GDM1 (cell line): ENCODE data around the gene CCR4.
"Not testable (repeated sequence)": the region's sequence is repeated elsewhere in the genome, so short reads cannot be mapped to it uniquely, and the experiment has no call there.

Experiments used
- DNase-seq: peaks from one replicate; lab custom pipeline; 2025; lab: John Stamatoyannopoulos, UW

The CCR4 gene

GRCh38 chr3:32952369-32953077, 1.1 kb downstream of the CCR4 start:
- no peak for DNase-seq

- no peak for DNase-seq
Observed at GRCh38 chr3:32954506-32954905, 3.1 kb downstream of the CCR4 start.

DNA sequence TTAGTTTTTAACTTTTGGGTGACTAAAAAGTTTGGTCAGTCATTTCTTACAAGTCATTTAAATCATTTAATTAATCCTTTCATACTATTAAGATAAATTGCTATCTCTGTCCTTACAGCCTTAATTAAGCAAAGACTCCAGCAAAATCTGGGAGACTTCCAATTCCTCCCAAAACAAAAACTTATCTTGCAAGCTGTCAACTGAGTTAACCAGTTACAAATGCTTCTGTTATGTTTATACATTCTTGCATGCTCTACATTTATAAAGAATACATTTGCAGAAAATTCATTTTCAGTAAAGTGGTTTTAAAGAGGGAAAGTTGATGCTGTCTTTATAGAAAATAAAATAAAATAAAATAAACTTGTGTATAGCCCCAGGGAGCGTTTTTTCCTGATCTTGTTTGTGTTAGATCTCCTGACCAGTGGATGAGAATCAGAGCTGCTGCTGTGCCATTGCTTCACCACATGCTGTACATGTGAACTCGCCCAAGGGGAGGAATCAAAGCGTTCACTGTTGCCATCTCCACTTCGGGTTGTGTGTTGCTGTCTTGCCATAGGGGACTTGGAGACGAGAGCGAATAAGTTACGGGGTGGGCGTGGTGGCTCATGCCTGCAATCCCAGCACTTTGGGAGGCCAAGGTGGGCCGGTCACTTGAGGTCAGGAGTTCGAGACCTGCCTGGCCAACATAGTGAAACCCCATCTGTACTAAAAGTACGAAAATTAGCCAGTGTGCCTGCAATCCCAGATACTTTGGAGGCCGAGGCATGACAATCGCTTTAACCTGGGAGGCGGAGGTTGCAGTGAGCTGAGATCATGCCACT, 5.5 kb downstream of the CCR4 start:
- DNase-seq = no peak

GRCh38 chr3:32958509-32958908, 7.1 kb downstream of the CCR4 start:
- DNase-seq = no peak

- no peak for DNase-seq
Observed at GRCh38 chr3:32959371-32959770, 7.9 kb downstream of the CCR4 start.

GRCh38 chr3:32960404-32961170, 9.1 kb downstream of the CCR4 start:
- no peak for DNase-seq

- no peak for DNase-seq
Observed at GRCh38 chr3:32961189-32961715, 9.8 kb downstream of the CCR4 start.

DNA sequence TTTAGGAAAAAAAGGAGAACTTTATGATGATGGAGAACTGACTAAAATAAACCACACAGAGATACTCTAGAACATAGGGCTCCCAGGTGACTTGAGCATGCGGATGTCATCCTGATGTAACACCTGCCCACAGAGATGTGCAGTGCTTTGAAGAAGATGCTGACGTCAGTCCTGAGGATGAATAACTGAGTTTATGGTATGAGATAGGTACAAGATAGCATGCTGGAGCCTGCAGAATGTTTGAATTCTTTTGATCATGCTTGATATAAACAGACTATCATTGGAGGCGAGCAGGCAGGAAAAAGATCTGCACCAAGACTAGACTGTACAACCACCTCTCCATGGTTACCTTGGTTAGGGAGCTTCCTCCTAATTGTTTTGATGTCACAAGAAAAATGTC, 12.4 kb downstream of the CCR4 start:
- no peak for DNase-seq

DNA sequence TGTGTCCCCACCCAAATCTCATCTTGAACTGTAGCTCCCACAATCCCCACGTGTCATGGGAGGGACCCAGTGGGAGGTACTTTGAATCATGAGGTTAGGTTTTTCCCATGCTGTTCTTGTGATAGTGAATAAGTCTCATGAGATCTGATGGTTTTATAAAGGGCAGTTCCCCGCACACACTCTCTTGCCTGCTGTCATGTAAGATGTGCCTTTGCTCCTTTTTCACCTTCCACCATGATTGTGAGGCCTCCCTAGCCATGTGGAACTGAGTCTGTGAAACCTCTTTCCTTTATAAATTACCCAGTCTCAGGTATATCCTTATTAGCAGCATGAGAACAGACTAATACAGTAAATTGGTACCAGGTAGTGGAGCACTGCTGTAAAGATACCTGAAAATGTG, 13.3 kb downstream of the CCR4 start:
- DNase-seq = not testable (repeated sequence)

GRCh38 chr3:32965617-32966213, 14.3 kb downstream of the CCR4 start:
- not testable (repeated sequence) for DNase-seq

DNA sequence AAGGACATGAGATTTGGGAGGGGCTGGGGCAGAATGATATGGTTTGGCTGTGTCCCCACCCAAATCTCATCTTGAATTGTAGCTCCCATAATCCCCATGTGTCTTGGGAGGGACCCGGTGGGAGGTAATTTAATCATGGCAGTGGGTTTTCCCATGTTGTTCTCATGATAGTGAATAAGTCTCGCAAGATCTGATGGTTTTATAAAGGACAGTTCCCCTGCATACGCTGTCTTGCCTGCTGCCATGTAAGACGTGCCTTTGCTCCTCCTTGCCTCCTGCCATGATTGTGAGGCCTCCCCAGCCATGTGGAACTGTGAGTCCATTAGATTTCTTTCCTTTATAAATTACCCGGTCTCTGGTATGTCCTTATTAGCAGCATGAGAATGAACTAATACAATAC, 15.2 kb downstream of the CCR4 start:
- not testable (repeated sequence) for DNase-seq

DNA sequence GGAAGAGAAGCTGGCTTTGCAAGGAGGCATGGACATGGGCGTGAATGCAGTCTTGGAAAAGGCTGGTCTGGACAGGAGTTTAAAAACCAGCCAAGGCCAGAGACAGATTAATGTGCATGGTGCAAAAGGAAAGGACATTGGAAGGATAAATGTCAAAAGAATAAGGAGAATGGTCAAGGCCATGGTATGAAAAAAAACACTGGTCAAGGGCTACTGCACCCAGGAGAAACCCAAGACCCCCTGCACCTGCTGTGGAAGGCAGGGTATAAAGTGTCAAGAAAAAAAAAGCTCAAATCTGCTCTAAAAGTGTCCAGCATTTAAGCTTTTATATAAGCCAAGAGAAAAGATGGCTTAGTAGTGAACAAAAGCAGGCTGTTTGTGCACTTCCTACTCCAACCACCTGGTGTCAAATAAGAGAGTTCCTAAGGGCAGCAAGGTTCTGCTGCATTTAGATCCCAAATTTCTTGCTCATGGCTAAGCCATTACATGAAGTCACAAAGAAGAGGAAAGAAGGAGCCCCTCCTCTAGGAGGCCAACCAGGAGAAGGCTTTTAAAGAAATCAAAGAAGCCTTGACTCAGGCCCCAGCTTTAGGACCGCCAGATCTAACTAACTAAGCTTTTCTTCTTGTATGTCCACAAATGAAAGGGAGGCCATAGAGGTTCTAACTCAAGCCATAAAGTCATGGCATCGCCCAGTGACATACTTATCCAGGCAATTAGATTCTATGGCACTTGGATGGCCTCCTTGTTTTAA, 16.9 kb downstream of the CCR4 start:
- no peak for DNase-seq

DNA sequence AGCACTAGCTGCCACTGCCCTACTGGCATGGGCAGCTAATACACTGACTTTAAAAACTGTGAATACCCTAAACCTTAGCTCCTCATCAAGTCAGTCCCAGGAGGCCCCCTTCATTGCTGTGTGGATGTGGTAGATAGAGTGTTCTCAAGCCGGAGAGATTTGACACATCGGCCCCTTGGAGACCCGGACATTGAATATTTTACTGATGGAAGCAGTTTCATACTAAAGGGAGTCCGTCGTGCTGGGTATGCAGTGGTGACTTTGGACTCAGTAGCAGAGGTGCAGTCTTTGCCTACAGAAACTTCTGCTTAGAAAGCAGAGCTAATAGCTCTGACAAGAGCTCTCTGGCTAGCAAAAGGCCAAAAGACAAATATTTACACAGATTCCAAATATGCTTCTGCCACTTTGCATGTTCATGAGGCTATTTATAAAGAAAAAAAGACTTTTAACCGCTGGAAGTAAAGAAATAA, 17.5 kb downstream of the CCR4 start:
- no peak for DNase-seq

DNA sequence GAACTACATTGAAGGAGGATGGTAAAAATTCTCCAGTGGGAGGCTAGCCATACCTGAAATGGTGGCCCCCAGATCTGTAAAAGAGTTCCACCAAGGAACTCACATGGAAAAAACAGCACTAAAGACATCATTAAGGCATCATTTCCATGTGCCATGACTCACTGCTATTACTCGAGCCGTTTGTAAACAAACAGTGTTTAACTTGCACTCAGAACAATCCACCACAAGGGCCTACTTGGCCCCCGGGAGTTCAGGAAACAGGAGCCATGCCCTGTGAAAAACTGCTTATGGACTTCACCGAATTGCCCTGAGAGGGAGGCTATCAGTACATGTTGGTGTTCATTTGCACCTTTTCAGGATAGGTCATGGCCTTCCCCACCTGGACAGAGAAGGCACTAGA, 18.2 kb downstream of the CCR4 start:
- DNase-seq = no peak

DNA sequence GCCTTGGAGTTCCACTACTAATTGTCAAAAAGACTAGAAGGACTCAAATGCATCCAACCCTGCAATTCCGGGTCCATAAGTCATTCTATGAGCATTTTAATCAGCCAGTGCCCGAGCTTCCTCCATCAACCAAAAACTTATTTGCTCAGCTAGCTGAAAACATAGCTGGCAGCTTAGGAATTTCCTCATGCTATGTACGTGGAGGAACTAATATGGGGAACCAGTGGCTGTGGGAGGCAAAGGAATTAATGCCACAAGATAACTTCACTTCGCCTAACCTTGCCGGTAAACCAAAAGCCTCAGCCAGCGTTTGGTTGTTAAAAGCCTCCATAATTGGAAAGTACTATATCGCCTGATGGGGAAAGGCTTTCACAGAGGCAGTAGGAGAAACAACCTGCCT, 19.8 kb downstream of the CCR4 start:
- not testable (repeated sequence) for DNase-seq

- DNase-seq = no peak
Observed at GRCh38 chr3:32972482-32973146, 21.2 kb downstream of the CCR4 start.

DNA sequence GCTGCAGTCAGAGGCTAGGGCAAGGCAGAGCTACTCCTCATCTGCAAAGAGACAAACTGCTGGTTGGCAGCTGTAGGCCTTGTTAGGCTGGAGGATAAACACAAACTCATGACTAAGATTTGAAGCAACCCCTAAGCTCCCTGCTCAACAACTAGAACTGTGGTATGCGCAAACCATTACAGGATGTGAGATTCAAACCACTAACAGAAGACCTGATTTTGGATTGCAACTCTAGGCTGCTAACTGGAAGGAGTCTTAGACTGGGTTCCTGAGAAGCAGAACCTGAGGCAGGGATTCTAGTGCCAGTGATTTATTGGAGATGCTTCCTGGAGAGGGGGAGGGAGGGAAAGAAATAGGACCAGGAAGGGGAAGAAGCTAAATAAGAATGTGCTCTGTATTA, 22.5 kb downstream of the CCR4 start:
- DNase-seq = no peak

- DNase-seq = no peak
Observed at GRCh38 chr3:32975891-32976595, 24.6 kb downstream of the CCR4 start.

- DNase-seq = no peak
Observed at GRCh38 chr3:32977861-32978260, 26.4 kb downstream of the CCR4 start.

GRCh38 chr3:32978331-32978730, 26.9 kb downstream of the CCR4 start:
- no peak for DNase-seq
